Activated naive CD8-positive, alpha-beta T cell treated with anti-CD3 and anti-CD28 coated beads, Interleukin-2, amount 50 U/mL, for 24 hours (primary cell): ENCODE data around the gene TSPEAR.
"Not testable (repeated sequence)": the region's sequence is repeated elsewhere in the genome, so short reads cannot be mapped to it uniquely, and the experiment has no call there.

Experiments
- ATAC-seq: fragments of 150-1000 bp; cut with Tn5 transposase; one replicate; pipeline ENCODE4 v1.10.0; 2021
- DNase-seq: peaks from one replicate; pipeline ENCODE4 v3.0.0; 2021
- H3K27ac Mint-ChIP-seq: one replicate; pipeline ENCODE4 v1.8.0; 2021; ENCODE audit warnings: mild to moderate bottlenecking, mixed read lengths
- H3K27me3 Mint-ChIP-seq: one replicate; pipeline ENCODE4 v1.8.0; 2021; ENCODE audit warnings: mixed read lengths
- H3K36me3 Mint-ChIP-seq: one replicate; pipeline ENCODE4 v1.8.0; 2021; ENCODE audit warnings: low read depth, mixed read lengths
- H3K4me1 Mint-ChIP-seq: one replicate; pipeline ENCODE4 v1.8.0; 2021; ENCODE audit warnings: mixed read lengths
- H3K4me3 Mint-ChIP-seq: one replicate; pipeline ENCODE4 v1.8.0; 2021; ENCODE audit warnings: mild to moderate bottlenecking, moderate library complexity, mixed read lengths
- H3K9me3 Mint-ChIP-seq: one replicate; pipeline ENCODE4 v1.8.0; 2021; ENCODE audit warnings: mixed read lengths

Gene TSPEAR

DNA sequence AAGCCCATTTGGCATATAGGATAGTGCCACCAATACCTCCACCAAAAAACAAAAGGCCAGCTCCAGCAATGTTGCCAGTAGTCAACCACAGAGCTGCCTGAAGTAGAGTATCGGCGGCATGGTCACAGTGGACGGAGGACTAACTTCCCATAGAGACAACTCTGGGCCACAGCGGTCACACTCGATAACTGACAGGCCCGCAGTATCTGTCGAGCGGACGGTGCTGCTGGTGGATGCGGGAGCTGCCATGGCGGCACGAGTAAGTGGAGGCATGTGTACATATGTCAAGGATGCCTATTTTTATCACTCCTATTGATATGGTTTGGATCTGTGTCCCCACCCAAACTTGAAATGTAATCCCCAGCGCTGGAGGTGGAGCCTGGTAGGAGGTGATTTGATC lies 33.5 kb downstream of the TSPEAR start:
- Mint-ChIP-seq H3K4me1 (no peaks in the 10 kb centered on the region), H3K27me3 (no peaks in the 10 kb centered on the region), H3K9me3 (peaks cover 10% of the 10 kb centered on the region), H3K4me3 (no peak overlapping the region), H3K36me3 (peaks cover under 1% of the 10 kb centered on the region), H3K27ac (no peak overlapping the region)
- DNase-seq (no peak), ATAC-seq (no peak)

DNA sequence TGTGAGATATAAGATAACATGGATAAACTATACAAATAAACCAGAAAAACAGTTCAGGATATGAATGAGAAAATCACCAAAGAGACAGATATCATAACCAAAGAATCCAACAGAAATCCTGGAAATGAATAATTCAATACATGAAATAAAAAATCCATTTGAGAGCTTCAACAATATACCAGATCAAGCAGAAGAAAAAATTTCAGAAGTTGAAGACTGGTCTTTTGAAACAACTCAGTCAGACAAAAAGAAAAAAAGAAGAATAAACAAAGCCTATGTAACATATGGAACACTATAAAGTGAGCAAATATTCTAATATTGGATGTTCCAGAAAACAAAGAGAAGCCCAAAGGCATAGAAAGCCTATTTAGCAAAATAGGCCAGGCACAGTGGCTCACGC lies 39.5 kb downstream of the TSPEAR start:
- Mint-ChIP-seq H3K4me1 (peaks cover 3% of the 10 kb centered on the region), H3K9me3 (peaks cover 26% of the 10 kb centered on the region), H3K4me3 (no peak overlapping the region), H3K27me3 (peaks cover 2% of the 10 kb centered on the region), H3K36me3 (peaks cover 5% of the 10 kb centered on the region), H3K27ac (no peak overlapping the region)
- ATAC-seq: no peak
- no peak for DNase-seq

DNA sequence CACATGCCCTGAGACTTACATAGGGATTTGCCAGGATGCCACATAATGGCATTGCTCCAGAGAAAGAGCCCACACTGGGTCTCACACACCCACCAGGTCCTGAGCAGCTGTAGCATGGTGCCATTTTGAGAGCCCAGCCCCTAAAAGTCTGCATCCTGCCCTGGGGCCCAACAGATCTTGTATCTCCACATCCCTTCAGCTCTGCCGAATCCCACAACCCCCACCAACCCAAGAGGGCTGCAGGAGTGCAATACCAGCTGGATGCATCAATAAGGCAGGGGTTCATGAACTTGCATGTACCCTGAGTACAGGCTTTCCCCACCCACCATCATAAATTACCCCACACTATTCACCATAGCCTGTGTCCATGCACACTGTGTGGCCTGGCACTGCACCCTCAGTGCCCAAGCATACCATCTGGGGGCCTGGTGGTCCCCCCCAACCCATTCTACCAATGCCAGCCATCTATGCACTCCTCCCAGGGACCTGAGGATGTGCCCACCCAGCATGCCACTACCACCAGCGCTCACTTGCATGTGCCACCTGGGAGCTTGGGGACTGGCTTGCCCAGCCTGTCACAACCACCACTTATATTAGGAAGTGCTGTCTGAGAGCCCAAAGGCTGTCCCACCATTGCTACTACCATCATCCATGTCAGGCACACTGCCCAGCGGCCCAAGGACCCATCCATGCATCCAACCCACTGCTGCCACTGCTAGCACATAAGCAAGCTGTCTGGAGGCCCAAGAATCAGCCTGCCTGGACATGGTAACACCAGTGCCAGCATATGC lies 40.5 kb downstream of the TSPEAR start:
- H3K36me3 Mint-ChIP-seq: peaks cover 5% of the 10 kb centered on the region
- H3K9me3 Mint-ChIP-seq: peaks cover 26% of the 10 kb centered on the region
- H3K4me1 Mint-ChIP-seq: peaks cover 3% of the 10 kb centered on the region

DNA sequence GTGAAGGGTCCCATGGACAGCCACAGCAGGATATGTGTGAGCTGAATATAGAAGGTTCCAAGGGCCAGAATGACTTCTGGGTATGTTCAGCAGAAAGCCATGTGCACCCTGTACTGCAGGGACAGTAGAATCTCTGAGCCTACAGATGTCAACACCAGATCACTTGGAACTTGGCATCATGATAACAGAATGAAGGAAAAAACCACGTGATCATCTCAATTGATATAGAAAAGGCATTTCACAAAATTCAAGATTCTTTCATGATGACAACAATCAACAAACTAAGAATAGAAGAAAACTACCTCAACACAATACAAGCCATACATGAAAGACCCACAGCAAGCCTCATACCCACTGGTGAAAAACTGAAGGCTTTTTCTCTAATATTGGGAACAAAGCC lies 43.8 kb downstream of the TSPEAR start:
- Mint-ChIP-seq H3K36me3 (peaks cover 2% of the 10 kb centered on the region), H3K9me3 (peaks cover 17% of the 10 kb centered on the region), H3K4me3 (no peak overlapping the region), H3K4me1 (peaks cover 3% of the 10 kb centered on the region), H3K27ac (no peak overlapping the region), H3K27me3 (peaks cover 2% of the 10 kb centered on the region)
- no peak for DNase-seq
- ATAC-seq: no peak

More for the DNA sequence above, 40.5 kb downstream of the TSPEAR start:
- ATAC-seq (no peak), DNase-seq (no peak)
- Mint-ChIP-seq H3K27me3 (peaks cover 2% of the 10 kb centered on the region), H3K4me3 (no peak overlapping the region), H3K27ac (no peak overlapping the region)

DNA sequence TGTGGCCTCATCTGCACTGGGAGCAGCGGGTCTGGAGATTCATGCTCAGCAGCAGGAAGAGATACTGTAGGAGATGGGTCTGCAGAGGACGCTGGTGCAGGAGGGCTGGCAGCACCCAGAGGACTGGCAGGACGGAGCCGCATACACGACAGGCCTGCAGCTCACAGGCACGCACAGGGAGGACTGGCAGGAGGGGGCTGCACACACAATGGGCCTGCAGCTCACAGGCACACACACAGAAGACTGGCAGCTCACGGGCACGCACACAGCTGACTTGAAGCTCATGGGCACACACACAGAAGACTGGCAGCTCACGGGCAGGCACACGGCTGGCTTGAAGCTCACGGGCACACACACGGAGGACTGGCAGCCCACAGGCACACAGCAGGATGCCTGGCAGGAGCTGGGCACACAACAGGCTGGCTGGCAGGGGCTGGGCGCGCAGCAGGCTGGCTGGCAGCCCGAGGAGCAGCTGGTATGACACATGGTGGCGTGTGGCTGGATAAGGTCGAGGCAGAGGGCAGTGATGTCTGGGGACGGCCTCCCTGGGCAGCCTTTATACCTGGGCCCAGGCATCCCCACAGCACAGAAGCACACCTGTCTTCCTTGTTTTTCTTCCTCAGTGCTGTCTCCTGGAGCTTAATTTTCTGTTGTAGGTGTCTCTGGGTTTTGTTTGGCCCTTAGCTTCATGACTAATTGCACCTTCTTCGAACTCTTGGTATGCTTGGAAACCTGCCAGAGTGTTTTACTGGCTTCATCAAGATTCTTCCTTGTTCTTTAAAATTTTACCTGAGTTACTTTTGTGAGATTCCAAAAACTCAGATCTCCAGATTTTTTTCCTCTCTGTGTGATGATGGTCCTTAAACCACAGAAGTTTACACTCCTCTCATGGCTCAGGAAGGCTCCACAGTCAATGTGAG lies 44.7 kb downstream of the TSPEAR start, which contains the start of gene KRTAP12-2:
KRTAP12-2 (minus strand) TSS at position 527 of the 920 bp plus-strand sequence; CDS start at position 486, 41 bp downstream.
- Mint-ChIP-seq H3K4me3 (no peak within 1 kb of the TSS), H3K27ac (no peak within 1 kb of the TSS), H3K27me3 (peaks cover 2% of the 10 kb centered on the region), H3K36me3 (no peaks in the 10 kb centered on the region), H3K9me3 (peaks cover 25% of the 10 kb centered on the region), H3K4me1 (peaks cover 3% of the 10 kb centered on the region)
- DNase-seq: no peak
- no peak for ATAC-seq

DNA sequence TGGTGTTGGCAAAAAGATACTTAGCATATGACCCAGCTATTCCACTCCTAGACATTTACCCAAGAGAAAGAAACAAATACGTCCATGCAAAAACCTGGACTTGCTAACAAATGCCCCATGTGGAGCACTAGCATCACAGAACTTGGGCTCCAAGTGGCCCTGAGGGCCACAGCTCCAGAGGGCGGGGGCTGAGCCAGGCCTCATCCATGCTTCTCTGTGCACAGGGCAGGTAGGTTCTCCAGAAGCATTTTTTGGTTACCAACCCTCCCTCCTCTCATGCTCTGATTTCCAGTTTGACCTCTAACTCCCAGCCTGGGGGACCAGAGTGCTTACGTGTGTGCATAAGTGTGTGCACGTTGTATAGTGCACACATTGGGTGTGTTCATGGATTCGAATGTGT lies 46.7 kb downstream of the TSPEAR start:
- Mint-ChIP-seq H3K27me3 (peaks cover 2% of the 10 kb centered on the region), H3K9me3 (peaks cover 28% of the 10 kb centered on the region), H3K36me3 (no peaks in the 10 kb centered on the region), H3K27ac (no peak overlapping the region), H3K4me1 (peaks cover 2% of the 10 kb centered on the region), H3K4me3 (no peak overlapping the region)
- ATAC-seq (no peak), DNase-seq (no peak)

DNA sequence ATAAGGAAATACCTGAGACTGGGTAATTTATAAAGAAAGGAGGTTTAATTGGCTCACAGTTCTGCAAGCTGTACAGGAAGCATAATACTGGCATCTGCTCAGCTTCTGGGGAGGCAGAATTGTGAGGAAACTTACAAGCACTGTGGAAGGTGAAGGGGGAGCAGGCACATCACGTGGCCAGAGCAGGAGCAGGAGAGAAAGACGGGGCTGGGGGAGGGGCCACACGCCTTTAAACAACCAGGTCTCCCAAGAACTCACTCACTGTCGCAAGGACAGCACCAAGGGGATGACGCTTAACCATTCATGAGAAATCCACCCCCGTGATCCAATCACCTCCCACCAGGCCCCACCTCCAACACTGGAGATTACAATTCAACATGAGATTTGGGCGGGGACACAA lies 49.8 kb downstream of the TSPEAR start:
- not testable (repeated sequence) for DNase-seq, H3K27ac Mint-ChIP-seq, H3K36me3 Mint-ChIP-seq, H3K27me3 Mint-ChIP-seq, ATAC-seq, H3K4me3 Mint-ChIP-seq
- peaks cover 24% of the 10 kb centered on the region for H3K9me3 Mint-ChIP-seq
- H3K4me1 Mint-ChIP-seq: peaks cover 33% of the 10 kb centered on the region

DNA sequence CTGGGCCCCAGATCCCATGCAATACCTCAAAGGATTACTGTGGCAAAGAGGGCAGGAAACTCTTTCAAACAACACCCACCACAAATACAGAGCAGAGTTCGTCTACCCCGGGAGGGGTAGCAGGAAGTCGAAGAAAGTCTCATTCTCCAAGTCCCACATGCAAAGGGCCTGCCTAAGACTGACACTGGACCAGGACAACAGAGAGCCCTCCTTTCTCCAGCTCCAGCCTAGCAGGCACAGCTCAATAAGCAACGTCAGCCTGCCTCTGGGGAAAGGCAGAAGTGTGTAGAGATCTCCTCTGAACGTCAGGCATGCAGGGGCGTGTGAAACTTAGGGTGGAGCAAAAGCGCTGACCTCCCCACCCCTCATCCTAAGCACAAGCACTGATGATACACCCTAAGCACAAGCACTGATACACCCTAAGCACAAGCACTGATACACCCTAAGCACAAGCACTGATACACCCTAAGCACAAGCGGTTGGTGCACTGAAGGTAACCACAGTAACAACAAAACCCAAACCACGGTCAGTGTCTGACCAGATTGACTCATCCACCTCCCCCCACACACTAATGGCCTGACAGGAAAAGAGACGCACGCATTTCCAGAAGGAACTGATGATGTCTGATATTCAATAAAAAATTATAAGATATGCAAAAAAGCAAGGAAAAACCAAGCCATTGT lies 52.3 kb downstream of the TSPEAR start:
- peaks cover 6% of the 10 kb centered on the region for H3K36me3 Mint-ChIP-seq

DNA sequence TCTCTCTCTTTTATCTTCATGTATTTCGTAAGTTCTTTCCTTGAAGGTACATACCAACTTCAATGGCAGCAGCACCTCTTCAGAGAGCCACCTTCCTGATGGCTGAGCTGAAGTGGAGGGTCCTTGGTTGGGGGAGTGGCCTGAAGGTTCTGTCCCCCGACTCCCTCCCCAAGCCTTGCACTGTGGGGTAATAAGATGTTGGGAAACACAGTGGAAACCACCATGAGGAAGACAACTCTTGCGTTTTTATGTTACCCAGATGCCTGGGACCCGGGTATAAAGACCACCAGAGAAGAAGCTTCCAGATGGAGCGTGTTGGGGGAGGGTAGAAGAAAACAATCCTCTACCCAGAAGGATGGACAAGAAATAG lies 52.8 kb downstream of the TSPEAR start:
- H3K27ac Mint-ChIP-seq: peak overlapping the region; percentile 72
- H3K4me1 Mint-ChIP-seq: peaks cover 53% of the 10 kb centered on the region
- no peaks in the 10 kb centered on the region for H3K27me3 Mint-ChIP-seq
- peak overlapping the region; percentile 62 for H3K4me3 Mint-ChIP-seq
- peaks cover 6% of the 10 kb centered on the region for H3K36me3 Mint-ChIP-seq
- ATAC-seq (no peak), DNase-seq (no peak)
- peaks cover 32% of the 10 kb centered on the region for H3K9me3 Mint-ChIP-seq

More for the DNA sequence above, 52.3 kb downstream of the TSPEAR start:
- H3K4me3 Mint-ChIP-seq: no peak overlapping the region
- DNase-seq (no peak), ATAC-seq (no peak)
- peaks cover 48% of the 10 kb centered on the region for H3K4me1 Mint-ChIP-seq
- H3K27ac Mint-ChIP-seq: peak overlapping the region; percentile 72
- H3K9me3 Mint-ChIP-seq: peaks cover 32% of the 10 kb centered on the region
- no peaks in the 10 kb centered on the region for H3K27me3 Mint-ChIP-seq

DNA sequence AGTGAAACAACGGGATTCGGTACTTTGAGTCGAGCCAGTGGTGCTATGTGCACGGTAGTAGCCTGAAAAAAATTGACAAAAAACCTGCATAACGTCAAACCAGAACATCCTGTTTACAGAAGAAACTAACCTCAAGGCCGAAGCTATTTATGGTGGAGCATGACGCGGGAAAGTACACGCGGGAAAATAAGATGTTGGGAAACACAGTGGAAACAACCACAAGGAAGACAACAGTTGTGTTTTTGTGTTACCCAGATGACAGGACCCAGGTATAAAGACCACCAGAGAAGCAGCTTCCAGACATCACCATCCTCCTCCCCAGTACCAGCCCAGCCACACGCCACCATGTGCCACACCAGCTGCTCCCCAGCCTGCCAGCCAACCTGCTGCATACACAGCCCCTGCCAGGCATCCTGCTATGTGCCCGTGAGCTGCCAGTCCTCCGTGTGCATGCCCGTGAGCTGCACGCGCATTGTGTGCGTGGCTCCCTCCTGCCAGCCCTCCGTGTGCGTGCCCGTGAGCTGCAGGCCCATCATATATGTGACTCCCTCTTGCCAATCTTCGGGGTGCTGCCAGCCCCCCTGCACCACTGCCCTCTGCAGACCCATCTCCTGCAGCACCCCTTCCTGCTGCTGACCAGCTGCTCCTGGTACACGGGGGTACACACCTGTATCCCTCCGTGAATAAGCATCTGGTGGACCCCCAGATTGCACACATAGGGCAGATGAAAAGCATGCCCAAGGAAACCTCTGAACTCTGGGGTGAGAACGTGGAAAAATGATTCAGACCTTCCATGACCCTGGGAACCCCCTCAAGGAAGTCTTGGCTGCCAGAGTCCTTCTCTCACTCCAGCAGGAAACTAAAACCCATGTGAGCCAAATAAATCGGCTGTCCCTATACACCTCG lies 53.5 kb downstream of the TSPEAR start, which contains the start of gene KRTAP12-3:
KRTAP12-3 (plus strand) TSS at position 298 of the 906 bp plus-strand sequence; CDS start at position 346, 48 bp downstream.
- DNase-seq: no peak
- H3K36me3 Mint-ChIP-seq: peaks cover 6% of the 10 kb centered on the region

DNA sequence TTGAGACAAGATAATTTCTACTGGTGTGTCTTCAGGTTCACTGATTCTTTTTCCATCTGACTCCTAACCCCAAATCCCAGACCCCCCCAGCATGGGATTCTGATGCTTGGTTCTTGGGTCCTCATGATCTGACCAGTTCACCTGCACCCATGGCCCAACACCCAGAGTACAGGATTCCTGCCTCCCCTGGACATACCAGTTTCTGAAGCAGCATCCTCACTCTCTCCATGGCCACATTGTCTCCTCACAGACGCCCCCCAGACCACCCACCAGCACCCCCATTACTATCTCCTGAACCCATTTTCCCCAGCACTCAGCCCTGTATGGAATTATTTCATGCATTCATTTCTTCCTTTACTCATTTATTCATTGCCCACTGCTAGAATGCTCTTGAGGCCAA lies 54.5 kb downstream of the TSPEAR start:
- Mint-ChIP-seq H3K27ac (no peak overlapping the region), H3K36me3 (peaks cover 6% of the 10 kb centered on the region), H3K9me3 (peaks cover 23% of the 10 kb centered on the region), H3K27me3 (no peaks in the 10 kb centered on the region), H3K4me1 (peaks cover 54% of the 10 kb centered on the region), H3K4me3 (no peak overlapping the region)
- ATAC-seq (no peak), DNase-seq (no peak)

More for the DNA sequence above, 53.5 kb downstream of the TSPEAR start, which contains the start of gene KRTAP12-3:
- H3K27ac Mint-ChIP-seq: peak within 1 kb of the TSS; percentile 72
- H3K27me3 Mint-ChIP-seq: no peaks in the 10 kb centered on the region
- peaks cover 54% of the 10 kb centered on the region for H3K4me1 Mint-ChIP-seq
- H3K4me3 Mint-ChIP-seq: peak within 1 kb of the TSS; percentile 62
- ATAC-seq: peak; percentile 38
- H3K9me3 Mint-ChIP-seq: peaks cover 31% of the 10 kb centered on the region

DNA sequence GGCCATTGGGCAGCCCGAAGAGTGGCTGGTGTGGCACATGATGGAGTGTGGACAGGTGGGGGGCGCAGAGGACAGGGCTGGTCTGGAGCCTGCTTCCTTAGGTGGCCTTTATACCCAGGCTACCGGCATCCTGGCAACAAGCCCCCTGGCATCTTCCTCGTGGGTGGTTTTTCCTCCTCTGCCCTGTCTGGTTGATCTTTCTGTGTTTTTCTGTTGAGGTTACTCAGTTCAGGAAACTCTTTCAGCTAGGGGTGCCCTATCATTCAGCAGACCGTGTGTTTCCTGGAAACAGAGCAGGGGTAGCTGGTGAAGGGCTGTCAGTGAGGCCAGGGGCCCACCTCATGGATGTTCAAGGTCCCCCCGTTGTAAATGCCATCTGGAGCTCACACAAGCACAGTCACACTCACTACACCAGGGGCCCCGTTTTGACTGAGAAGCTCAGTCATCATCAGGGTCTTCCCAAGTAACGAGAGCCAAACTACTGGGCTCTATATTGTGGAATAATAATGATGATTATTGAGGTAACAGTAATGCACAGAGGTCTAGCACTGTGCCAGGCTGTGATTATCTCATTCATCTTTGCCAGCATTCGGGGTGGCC lies 56.7 kb downstream of the TSPEAR start, which contains the start of gene KRTAP12-4:
KRTAP12-4 (minus strand) TSS at position 84 of the 600 bp plus-strand sequence; CDS start at position 39, 45 bp downstream.
- Mint-ChIP-seq H3K27me3 (no peaks in the 10 kb centered on the region), H3K9me3 (peaks cover 17% of the 10 kb centered on the region), H3K4me1 (peaks cover 53% of the 10 kb centered on the region), H3K36me3 (peaks cover 6% of the 10 kb centered on the region), H3K4me3 (no peak within 1 kb of the TSS), H3K27ac (no peak within 1 kb of the TSS)
- DNase-seq (no peak), ATAC-seq (no peak)
